Medulla oblongata (tissue), 1 donor: ENCODE results near the gene SLC22A3.

Experiments
- DNase-seq: peaks from one replicate; pipeline ENCODE4 v3.0.0-alpha.2; 2015; ENCODE audit errors: extremely low spot score

SLC22A3 gene

DNA sequence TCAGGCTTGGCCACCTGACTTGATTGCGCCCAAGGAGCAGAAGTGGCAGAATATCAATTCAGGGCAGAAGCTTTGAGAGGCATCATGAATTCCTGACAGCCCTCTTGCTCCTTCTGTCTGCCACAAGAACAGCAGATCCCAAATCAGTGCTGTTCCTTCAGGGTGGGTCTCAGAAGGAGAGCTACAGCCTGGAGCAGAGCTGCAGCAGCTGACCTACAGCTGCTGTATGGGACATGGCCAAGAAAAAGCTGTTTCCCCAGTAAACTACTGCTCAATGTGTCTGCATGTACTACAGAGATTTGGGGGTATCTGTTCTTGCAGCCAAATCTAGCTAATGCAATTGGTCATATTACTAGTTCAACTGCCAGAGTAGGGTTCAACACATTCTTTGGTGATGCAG lies 69.0 kb downstream of the SLC22A3 start:
- DNase-seq, result no peak

DNA sequence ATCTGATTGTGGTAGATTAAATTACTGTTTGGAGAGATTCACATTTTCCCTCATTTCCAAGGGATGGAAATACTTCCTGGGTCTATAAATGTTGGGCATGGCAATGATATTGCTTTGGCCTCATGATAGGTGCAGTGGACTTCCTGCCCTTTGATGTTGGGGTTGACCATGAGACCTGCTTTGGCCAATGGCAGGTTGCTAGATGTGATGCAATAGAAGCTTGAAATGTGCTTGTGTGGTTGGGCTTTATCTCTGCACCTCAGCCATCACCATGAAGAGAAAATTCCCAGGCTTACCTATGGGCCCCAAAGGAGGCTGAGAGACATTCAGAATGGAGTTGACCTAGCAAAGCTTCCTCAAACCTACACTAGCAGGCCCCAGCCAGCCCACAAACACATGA lies 69.4 kb downstream of the SLC22A3 start:
- DNase-seq, result no peak

DNA sequence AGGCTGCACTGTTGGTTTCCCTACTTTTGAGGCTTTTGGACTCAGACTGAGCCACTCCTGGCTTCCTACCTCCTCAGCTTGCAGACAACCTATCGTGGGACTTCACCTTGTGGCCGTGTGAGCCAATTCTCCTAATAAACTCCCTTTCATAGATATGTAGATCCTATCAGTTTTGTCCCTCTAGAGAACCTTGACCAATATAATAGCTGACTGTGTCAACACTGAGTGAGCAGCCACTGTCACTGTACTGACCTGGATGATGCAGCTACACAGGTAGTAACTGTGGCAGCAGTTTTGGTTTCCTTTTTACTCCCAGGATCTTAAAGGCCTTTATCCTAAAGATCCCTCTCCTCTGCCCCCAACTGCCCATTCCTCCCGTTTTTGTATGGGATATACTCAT lies 70.2 kb downstream of the SLC22A3 start:
- no peak for DNase-seq

DNA sequence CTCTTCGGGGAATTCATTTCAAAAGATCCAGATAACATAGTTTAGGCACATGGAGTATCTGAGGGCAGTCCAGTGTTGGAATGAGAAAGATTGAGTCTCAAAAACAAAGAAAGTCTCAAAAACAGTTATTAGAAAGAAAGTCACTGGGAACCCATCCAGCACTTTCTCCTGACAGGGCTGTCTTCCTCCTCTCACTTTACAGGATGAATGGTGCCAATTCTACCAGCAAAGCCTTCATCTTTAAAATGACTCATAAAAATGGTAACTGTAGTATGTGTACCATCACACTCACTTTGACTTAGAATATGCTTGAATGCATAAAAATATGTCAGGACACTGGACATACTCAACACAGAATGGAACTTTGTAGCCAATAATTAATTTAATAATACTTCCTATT lies 71.3 kb downstream of the SLC22A3 start:
- no peak for DNase-seq

DNA sequence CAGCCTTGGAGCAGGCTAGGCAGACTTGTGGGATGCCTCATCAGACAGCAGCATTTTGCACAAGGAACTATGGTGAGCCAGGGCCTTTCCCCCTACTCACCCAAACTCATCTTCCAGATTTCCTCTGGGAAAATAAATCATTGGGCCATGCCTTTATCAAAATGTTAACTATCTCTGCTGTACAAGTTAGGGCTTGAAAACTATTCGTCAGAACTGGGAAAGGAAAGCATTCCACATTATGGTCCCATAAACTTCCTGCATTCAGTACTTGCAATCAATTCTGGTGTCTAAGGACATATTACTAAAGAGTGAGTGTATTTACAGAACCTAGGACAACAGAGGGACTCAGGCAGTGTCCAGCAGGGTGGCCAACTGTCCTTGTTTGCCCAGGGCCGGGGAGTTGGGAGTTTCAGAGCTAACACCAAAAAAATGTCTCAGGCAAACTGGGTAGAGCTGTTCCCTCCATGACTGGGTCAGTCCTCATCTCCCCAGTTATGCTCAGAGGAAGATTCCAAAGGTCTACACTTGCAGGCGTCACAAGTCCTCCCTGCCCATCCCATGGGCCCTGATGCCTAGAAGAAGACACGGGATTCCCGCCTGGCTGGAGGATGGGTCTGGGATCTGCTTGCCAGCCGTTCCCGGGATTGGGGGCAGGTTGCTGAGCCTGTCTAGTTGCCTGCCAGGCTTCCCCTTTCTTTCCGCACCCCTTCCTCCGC lies 72.2 kb downstream of the SLC22A3 start:
- no peak for DNase-seq

DNA sequence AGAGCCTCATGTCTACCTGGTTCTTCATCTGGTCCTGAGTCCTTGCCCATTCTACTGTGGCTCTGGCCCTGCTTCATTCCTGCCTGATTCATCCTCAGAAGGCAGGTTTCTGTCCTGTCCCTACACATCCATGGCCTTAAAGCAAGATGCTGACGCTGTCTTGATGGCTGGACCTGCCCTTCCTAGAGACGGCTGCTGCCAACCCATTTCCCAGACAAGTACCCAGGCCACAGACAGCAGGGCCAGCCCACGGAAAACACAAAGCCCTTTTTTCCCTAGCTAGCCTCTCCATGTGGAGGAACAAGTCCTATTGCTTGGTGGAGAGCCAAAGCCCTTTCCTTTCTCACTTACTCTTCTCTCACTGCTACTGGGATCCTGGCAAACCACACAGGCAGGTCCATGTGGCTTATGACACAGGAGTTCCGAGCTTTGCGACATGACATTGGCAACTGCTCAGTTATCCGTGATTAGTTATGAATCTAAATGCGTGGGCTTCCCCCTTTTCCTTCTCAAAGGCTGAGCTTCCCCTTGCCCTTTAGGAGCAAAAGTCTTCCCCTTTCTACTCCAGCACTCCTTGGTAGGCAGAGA lies 72.9 kb downstream of the SLC22A3 start:
- no peak for DNase-seq

DNA sequence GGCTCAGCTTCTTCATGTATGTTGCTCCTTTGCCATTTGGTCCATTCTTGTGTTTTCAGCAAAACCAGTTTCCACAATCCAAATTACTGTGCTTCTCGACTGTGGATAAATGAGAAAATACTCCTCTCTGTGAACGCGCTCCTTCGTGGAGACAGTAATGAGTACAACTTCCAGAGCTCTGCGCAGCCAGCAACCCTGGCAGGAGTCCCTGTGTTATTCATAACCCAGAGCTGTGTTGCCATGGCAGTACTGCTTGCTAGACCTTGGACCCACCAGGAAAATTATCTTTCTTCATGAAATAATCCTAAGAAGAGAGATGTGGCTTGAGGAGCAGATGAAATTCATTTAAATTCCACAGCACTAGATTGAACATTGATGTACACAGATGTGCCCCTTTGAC lies 73.7 kb downstream of the SLC22A3 start:
- DNase-seq, result no peak

DNA sequence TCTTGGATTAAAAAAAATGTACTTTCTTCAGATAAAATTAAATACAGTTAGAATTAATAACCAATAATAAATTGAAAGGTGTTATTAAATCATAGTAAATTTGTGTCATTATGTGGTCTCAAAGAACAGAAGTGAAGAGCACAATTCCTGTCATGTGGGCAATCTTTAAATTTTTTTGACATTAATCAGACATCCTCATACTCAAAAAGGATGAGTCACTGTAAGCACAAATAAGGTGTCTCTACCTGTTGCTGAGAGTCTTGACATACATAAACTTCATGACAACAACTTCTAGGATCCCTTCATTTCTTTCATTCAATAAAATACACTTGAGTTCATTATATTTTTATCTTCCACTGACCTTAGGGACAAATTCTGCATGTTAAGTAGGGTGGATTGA lies 76.1 kb downstream of the SLC22A3 start:
- no peak for DNase-seq

DNA sequence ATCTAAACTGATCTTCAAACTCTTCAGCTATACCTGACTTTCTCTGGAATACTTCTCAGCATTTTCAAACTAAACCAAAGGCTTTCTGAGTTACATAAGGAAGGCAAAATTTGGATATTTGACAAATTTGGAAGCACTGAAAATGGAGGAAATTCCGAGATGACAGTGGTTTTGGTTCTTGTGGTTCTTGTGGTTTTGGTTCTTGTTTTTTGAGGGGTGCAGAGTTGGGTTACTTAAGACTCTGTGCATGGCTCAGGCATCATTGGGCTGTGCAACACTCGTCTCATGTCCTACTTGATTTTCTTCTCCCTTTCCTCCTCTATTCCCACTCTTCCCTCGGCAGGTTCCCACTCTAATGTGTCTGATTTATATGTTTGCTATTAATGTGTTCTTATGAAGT lies 78.0 kb downstream of the SLC22A3 start:
- DNase-seq, result no peak

DNA sequence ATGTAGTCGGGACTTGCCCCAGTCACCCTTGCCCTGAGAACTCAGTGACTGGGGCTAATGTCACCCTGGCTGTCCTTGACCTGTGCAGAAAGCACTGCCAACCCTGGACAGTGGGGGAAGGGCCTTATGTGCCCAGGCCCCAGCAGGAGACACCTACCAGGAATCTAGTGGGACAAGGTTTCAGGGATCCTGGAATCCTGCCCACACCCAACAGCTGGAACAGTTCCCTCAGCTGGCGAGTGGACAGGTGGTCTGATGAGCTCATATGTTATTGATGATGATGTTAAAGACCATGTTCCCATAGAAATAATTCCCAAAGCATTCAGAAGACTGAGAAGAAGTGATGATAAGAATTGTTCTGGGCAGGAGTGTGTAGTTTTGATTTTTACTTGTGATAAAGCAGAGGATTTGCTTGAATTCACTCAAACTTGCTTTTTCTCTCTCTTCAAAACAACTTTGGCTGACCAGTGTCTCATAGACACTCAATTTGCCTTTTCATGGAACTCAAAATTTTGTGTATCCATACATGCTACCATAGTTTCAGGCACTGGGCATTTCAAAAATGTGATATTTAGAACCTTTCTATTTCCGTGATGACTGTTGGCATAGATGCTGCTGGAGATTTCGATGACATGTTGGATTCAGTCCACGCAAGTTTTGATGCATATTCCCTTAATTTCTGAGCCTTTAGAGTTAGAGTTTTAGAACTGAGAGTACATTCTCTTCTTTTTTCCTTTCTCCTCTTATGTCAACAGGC lies 79.3 kb downstream of the SLC22A3 start:
- DNase-seq, result no peak

DNA sequence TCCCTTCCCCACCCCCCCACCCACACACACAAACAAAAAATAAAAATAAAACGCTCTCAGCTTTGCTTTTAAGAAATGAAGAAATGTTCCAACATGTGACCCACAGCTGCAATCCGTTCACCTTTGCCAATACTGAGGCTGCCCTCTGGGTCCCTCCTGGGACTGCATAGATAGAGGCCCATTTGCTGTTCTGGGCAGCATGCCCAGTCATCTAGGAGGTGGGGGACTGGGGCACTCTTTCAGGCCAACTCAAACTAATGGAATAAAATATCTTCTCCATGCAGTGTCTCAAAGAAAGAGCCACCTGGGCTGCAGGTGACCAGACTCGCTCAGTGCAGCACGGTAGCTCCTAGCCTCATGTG lies 79.9 kb downstream of the SLC22A3 start:
- DNase-seq, result peak; percentile 56

DNA sequence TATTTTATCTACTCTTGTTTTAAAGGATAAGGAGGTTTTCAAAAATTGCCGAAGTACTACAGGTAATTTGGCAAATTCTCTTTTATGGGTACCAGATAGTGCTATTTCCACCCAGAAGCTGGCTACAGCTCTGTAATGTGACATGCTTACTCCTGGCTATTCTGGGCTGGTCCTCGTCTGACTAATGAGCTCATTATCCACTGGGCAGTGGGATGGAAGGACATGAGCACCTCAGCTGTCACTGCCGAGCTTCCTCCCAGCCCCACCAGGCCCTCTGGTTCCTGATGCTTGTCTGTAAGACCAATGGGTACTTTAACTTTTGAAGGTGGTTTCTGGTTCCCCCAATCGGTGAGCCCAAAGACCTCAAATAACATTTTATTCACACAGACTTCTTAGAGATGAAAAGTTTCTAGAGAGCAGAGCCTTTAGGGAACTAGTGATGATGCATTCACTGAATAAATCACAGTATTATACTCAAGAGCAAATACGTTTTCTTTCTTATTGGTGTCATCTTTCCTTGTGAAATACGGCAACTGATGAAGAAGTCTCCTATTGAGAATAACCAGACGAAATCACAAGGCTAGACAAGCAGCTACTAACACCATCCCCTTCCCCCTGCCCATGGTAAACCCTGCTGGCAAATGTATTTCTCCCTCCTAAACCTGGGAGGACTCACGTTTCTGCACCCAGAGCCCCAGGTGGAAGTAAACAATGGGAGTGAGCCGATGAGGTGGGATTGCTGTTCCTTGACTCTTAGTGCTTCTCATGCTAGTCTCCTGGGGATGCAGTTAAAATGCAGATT lies 80.8 kb downstream of the SLC22A3 start:
- no peak for DNase-seq

DNA sequence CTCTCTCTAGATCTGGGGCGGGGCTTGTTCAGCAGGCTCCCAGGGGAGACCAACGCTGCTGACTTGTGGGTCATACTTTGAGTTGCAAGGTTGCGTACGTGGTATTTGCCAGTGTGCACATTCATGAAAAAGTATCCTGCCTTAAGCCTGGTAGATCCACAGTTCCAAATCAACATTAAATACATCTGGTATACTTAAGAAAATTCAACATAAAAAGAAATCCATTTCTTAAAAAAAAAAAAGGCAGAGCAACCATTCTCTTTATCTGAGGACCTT lies 81.4 kb downstream of the SLC22A3 start:
- DNase-seq, result no peak

DNA sequence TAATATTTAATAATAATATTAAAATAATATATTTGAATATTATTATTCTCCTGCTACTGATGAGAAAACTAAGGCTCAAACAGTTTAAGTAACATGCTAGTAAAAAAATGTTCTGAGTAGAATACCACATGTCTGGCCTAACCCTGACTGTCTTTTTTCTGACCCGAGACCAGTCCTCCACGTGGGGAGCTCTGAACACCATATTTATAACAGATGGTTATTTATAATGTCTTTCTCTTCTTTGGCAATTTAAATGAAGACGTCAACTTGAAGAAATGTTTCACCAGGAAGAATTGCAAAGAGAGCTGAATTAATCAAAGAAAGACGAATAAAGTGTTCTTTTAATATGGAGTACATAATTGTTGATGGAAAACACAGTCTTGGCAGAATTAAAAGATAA lies 82.0 kb downstream of the SLC22A3 start:
- DNase-seq, result no peak

DNA sequence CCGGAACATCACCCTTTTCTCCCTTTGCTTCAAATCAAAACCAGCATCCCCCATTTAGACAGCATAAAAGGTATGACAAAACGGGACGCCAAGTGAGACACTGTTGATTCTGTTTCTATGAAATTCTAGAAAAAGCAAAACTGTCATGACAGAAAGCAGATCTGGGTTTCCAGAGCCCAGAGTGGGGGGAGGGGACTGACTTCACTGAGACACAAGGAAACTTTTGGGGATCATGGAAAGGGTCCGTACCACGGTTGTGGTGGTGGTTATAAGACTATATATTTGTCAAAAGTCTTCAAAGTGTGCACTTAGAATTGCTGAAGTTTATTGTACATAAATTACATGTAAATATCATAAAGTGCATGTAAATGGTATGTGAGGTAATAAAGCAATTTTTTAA lies 82.6 kb downstream of the SLC22A3 start:
- DNase-seq, result no peak

DNA sequence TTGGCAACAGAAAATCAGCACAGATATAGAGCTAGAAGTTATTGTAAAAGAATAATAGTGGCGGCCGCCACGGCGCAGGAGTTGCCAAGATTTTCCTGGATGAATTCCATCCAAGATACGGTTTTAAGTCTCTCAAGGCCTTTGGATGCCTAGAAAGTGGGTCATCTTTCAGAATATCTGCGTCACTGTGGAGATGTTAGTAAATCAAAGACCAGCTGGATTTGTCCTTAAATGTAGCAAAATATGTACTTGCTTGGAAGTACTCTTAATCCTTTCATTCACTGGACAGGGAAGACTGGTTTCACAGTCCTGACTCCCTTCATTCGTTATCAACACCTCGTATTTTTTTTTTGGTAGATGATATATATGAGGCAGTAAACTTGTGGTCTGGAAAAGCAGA lies 83.0 kb downstream of the SLC22A3 start:
- DNase-seq, result no peak

DNA sequence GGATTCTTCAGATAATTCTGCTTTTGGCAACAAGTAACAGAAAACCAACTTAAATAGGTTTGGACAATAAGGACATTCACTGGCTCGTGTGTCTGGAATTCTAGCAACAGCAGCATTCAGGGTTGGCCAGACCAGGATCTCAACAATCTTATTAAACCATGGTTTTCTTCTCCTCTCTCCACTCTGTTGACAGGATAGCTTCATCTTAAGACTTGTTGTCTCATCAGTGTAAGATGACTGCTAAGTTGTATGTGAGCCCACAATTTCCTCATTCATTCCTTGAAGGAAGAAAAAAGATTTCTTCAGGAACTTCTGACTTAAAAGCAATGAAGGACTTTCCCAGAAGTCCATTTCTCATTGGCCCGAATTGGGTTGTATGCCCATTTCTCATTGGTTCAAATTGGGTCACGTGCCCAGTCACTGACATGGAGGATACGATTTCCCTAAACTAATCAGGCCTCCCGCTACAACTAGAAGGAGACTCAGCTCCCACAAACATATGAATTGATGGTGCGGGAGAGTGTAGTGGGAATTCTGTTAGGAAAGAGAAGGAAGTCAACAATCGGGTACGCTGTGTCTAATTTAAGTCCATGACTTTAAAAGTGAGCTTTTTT lies 83.7 kb downstream of the SLC22A3 start:
- no peak for DNase-seq

DNA sequence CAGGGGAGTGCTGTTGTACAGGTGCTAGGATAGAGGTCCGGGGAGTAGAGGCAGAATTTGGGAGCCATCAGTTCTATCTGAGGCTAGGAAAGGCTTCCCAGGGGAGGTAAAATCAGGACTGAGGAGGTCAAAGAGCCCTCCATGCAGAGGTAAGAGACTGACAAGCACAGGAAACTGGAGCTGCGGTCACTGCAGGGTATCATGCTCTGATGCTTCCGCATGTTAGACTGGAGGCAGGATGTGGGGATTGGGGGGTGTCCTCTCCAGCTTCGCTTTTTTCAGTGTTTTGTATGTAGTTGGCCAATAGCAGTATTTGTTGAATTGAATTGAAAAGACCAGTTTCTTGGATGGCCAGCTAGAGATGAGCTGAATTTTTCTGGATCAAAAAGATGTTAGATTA lies 87.8 kb downstream of the SLC22A3 start:
- DNase-seq, result no peak

DNA sequence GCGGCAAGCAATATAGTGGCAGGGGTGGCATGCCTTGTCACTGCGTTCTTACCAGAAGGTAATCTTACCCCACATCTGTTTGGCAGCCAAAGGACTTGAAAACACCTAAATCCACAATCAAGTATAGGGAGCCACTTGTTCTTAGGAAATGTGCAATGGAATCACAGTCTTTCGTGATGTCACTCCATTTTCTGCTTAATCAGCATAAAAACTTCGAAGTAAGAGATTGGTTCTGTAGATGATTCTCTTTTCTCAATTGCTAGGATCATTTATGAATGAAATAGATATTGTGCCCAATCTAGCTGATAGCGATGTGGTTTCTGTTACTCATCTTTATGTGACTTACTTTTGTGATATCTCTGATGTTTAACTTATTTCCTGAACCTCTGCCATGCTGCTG lies 89.0 kb downstream of the SLC22A3 start:
- DNase-seq, result no peak

DNA sequence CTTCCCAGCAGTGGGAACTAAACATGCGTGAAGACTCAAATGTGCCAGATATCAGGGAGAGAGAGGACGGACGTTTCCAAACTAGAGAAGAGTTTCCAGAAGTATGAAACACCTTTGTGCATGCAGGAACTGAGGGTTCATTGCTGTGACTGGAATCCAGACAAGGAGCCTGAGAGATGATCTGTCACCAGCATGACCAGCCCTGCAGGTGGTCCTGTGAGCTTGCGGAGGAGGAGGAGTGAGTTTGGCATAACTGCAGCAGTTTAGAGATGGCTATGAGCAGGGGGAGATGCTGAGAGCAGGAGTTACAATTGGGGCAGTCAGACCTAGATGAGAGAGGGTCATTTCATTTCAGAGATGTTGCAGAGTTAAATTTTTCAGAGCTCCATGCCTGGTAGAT lies 89.6 kb downstream of the SLC22A3 start:
- no peak for DNase-seq

DNA sequence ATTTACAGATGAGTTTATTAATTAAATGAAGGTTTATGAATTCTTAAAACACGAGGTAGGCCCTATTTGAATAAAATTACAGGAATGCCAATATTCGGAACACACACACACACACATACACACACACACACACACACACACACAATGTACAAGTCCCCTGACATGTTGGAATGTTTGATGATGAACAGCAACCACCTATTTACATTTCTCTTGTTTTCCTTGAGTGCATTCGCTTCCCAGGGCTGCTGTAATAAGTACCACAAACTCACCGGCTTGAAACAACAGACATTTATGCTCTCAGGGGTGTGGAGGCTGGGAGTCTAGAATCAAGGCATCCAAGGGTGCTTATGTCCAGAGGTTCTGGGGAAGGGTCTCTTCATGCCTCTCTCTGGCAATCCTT lies 90.3 kb downstream of the SLC22A3 start:
- no peak for DNase-seq

DNA sequence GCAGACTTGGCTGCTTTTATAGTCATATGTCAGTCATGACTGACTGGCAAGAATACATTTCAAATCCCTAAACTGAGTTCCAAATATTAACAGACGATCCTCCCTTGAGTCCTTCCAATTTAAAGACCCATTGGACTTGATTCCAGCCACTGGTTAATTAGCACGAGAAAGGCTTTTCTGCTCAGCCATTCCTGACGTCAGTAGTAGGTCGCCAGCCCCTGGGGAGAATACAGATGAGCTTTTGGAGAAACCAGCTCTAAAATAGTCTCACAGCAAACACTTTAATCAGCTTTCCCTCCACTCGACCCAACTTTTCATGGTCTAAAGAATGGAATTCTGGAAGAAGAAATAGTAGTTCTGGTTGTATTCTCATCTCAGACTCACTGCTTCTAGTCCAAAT lies 91.6 kb downstream of the SLC22A3 start:
- peak; percentile 66 for DNase-seq
